SW480 (cell line): Measurements from ENCODE around the gene PAM16.

ENCODE experiments used
- DNase-seq: peaks from one replicate; pipeline ENCODE4 v3.0.0-alpha.2; 2016; ENCODE audit warnings: low spot score

Gene PAM16

DNA sequence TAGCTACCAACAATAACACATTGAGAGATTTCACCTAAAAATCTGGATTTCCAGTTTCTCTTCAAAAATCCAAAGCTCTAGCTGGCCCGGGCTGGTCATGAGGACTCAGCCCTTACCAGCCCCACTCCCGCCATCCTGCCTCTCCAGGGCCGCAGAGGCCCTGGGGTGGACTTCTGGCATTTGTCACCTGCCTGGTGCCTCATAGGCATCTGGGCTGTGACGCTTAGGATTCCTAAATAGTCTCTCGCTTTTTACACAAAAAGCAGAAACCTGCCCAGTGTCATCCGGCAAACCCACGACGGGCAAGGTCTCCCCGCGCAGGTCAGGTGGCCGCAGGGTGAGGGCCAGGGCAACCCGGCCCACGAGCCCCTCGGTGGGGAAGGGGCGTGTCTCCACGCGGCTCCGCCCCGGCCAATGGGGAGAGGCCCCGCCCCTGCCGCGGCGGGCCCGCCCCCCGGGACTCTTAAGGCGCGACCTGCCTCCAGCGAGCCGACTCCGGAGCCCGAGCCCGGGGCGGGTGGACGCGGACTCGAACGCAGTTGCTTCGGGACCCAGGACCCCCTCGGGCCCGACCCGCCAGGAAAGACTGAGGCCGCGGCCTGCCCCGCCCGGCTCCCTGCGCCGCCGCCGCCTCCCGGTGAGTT lies 20.4 kb upstream of the PAM16 start, which contains the start of gene VASN:
Gene VASN, plus strand, starts transcription at position 492 of the 644 bp plus-strand sequence. CDS start 9,030 bp downstream, outside the sequence.
- peak; percentile 59 for DNase-seq

DNA sequence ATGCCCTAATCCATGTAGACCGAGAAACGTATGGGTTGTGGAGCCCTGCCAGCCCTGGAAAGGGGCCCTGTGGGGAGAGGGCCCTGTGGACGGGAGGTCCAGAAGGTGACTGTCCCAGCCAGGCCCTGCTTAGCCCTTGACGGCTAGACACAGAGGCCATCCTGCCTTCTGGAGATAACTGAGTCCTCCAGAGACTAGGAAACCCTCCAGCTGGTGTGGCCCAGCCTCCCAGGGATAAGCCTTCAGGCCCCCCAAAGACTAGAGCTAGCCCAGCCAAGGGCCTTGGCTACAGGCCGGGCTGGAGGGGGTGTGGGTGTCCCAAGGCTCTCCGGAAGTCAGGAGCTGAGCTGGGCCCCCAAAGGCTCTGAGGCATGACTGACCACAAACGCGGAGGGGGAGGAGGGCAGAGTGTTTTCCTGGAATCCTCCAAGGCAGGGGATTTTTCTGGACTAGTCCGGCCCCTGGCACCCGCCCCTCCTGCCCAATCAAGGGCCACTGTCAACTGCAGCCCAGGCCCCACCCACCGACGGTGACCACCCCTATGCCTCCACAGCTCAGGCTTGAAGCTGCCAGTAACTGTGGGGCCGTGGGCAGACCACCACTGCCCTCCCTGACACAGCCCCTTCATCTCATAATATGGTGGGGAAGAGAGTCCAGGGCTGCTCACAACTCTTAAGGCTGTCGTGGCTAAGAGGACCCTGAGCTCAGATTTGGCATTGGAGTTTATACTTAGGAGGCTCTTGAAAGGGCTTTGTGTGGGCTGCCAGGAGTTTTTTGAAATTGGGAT lies 19.6 kb upstream of the PAM16 start:
- DNase-seq = no peak

GRCh38 chr16:4370151-4370550 lies 19.0 kb upstream of the PAM16 start:
- no peak for DNase-seq

- no peak for DNase-seq
Measured at GRCh38 chr16:4369007-4369733, 18.0 kb upstream of the PAM16 start.

DNA sequence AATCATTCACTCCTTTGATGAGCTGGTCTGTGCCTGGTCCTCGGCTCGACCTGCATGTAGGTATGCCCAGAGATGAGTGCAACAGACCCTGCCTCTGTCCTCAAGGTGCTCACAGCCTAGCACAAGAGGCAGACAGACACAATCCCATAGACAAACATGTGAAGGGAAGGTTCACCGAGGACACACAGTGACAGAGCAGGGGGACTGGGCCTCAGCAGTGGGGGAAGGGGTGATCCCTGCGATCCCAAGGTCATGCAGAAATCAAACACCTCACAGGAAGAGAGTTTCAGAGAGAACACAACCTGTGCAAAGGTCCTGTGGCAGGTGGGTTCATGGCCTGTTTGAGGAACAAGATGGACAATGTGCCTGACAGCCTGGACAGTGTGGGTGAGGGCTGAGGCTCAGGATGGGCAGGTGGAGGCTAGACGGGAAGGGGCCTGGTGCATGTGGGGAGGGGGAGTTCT lies 16.3 kb upstream of the PAM16 start:
- no peak for DNase-seq

GRCh38 chr16:4366016-4366415 lies 14.9 kb upstream of the PAM16 start:
- DNase-seq = no peak

GRCh38 chr16:4365615-4366014 lies 14.5 kb upstream of the PAM16 start:
- no peak for DNase-seq

DNA sequence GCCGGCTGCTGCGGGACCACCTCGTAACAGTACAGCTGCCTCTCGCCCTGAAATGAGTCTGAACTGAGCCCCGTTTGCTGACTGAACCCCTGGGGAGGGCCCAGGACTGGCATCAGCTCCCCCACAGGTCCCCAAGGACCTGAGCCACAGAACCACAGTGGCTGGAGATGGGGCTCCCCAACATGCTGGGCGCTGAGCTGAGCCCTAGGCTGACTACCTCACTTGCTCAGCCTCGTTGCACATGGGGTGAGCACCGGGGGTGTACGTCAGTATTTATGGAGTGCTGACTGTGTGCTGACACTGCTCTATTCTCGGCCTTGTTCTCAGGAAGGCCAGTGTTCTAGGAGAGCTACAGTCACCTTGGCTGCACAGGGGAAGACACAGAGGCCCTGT lies 13.9 kb upstream of the PAM16 start:
- DNase-seq = no peak

- no peak for DNase-seq
Measured at GRCh38 chr16:4364196-4365013, 13.3 kb upstream of the PAM16 start.

- no peak for DNase-seq
Measured at GRCh38 chr16:4362476-4363135, 11.5 kb upstream of the PAM16 start.

- no peak for DNase-seq
Measured at GRCh38 chr16:4361944-4362311, 10.8 kb upstream of the PAM16 start.

GRCh38 chr16:4361033-4361943 lies 10.2 kb upstream of the PAM16 start:
- DNase-seq = no peak

- peak; percentile 29 for DNase-seq
Measured at GRCh38 chr16:4360538-4361021, 9.5 kb upstream of the PAM16 start.

- DNase-seq = no peak
Measured at GRCh38 chr16:4359914-4360313, 8.8 kb upstream of the PAM16 start.

DNA sequence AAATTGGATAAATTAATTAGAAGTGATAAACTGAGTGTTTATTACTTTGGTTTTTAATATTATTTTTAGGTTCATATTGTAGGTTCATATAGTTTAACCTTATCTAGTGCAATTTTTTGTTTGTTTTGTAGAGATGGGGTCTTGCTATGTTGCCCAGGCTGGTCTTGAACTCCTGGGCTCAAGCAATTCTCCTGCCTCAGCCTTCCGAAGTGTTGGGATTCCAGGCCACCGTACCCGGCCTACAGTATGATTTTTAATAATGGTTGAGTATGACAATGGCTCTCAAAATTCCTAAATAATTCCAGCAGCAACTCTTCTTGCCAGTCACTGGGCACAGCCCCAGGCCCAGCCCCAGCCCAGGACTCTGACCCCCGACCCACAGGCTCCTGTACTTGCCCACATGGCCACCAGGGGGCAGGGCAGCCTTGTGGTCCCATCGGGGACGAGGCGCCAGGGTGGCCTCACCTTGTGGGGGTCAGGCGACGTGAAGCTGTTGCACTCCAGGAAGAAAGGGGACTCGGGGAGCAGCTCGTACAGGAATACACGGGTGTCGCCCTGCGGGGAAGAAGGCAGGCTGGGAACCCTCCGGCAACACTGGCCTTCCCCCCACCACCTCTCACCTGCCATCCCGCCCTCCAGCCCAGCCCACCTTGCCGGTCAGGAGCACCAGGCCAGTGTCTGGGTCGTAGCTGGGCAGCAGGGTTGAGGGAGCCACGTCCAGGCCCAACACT lies 7.9 kb upstream of the PAM16 start:
- peak; percentile 28 for DNase-seq

GRCh38 chr16:4358236-4358635 lies 7.1 kb upstream of the PAM16 start:
- no peak for DNase-seq

DNA sequence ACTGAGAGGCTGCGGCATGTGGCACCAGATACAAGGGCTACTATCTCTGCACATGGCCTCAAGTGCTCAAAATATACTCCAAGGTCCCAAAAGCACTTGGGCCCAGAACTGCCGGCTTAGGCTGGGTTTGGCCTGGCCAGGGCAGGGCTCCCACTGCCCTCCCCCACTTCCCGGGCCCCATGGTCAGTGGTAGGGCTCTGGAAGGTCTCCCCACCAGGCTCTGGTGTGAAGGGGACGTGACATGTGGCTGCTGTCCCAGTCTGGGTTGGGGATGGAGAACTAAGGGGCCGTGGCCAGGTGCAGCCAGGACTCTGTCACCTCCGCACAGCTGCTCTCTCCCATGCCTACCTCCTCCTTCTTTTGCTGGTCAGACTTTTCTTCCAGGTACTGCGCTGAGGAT lies 5.7 kb upstream of the PAM16 start:
- DNase-seq = no peak

DNA sequence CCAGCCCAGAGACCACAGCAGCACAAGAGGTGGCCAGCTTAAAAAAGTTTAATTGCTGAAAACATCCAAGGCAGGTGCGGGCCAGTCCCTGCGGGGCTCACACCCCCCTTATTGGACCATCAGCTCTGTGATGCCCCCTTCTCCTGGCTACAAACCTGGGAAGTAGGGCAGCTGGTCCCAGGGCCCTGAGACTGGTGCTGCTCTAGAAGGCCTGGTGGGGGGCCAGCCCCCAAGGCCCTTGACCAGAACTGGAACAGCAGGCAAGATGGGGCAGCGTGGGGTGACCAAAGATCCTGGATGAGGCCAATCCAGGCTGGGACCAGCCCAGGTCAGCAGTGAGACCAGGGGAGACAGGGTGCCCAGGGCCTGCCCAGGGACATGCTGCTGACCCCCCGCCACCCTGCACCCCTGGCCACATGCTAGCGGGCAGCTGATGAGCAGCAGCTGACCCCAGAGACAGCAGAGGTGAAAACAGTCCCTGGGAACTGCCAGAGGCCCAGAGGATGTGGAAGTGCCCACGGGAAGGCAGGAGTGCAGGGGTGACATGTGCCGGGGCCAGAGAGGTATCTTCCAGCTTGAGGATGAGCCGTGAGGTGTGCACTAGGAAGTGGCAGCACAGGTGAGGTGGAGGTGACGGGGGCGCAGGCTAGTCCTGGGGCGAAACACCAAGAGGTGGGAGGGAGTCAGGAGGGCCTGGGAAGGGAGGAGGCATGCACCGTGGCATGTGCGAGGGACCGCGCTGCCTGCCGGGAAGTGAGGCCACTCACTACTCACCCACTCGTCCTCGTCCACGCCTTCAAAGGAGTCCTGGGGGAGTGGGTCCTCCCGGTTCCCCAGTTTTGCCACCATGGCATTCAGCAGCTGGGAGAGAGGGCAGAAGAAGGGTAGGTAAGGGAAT lies 3.6 kb upstream of the PAM16 start:
- DNase-seq = no peak
